Thymus (tissue), 14 donors: ENCODE data around the gene SRD5A1. TPM values are rescaled to one million over a fixed set of nuclear protein-coding genes. Genes with fewer than 3 reads are reported as not detected.

Source experiments
- DNase-seq, 9 donors: peaks; one replicate each; pipeline ENCODE4 v3.0.0-alpha.2; 2013; ENCODE audit warnings: low spot score in 9 of 9, low read depth in 6 of 9, missing footprints in 1 of 9
- H3K27ac ChIP-seq, 2 donors: one replicate each; pipeline ENCODE4 v1.5.1; 2013; ENCODE audit warnings: control low read depth in 1 of 2, low read depth in 1 of 2, low read length in 1 of 2, mild to moderate bottlenecking in 1 of 2, moderate library complexity in 1 of 2
- H3K27me3 ChIP-seq, 2 donors: one replicate each; pipeline ENCODE4 v1.5.1; 2013; ENCODE audit warnings: low read length in 1 of 2; ENCODE audit not compliant: control insufficient read depth in 2 of 2, insufficient read depth in 1 of 2
- H3K36me3 ChIP-seq, 2 donors: one replicate each; pipeline ENCODE4 v1.5.1; 2013; ENCODE audit warnings: low read length in 1 of 2, mild to moderate bottlenecking in 1 of 2, moderate library complexity in 1 of 2; ENCODE audit not compliant: control insufficient read depth in 2 of 2, insufficient read depth in 2 of 2
- H3K4me1 ChIP-seq, 2 donors: one replicate each; pipeline ENCODE4 v1.5.1; 2013; ENCODE audit warnings: low read length in 2 of 2; ENCODE audit not compliant: control insufficient read depth in 2 of 2, insufficient read depth in 2 of 2
- H3K4me3 ChIP-seq, 2 donors: one replicate each; pipeline ENCODE4 v1.5.1; 2013; ENCODE audit warnings: low read length in 2 of 2, control low read depth in 1 of 2, mild to moderate bottlenecking in 1 of 2
- H3K9me3 ChIP-seq, 2 donors: one replicate each; pipeline ENCODE4 v1.5.1; 2013; ENCODE audit warnings: low read length in 1 of 2, mild to moderate bottlenecking in 1 of 2; ENCODE audit not compliant: control insufficient read depth in 2 of 2, insufficient read depth in 1 of 2
- WGBS: extraction: QIAGEN DNeasy Blood & Tissue Kit; methylation state at CpG from one replicate; pipeline ENCODE4 v1.1.7; 2013; 5-methylcytosine and 5-hydroxymethylcytosine counted together
- long read RNA-seq, 10 donors: transcript quantifications; one replicate each; lab custom pipeline, GENCODE V29; 2026
- polyA plus RNA-seq: library from polyadenylated mRNA; stranded (reverse); fragments of 200-250 nt; gene quantifications from one replicate; pipeline ENCODE4 v1.2.3, GENCODE V29; 2013
- total RNA-seq: library from RNA; stranded (reverse); fragments of 120-200 nt; gene quantifications from one replicate; pipeline ENCODE4 v1.2.4, GENCODE V29; 2013
- donor health status: healthy.

The SRD5A1 gene, protein sequence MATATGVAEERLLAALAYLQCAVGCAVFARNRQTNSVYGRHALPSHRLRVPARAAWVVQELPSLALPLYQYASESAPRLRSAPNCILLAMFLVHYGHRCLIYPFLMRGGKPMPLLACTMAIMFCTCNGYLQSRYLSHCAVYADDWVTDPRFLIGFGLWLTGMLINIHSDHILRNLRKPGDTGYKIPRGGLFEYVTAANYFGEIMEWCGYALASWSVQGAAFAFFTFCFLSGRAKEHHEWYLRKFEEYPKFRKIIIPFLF
- total RNA-seq (6.9 TPM), polyA plus RNA-seq (10.2 TPM)
- long read RNA-seq, donor 1, full-length matches to known transcripts, result 2 of 2 reads
- long read RNA-seq, donor 1, partial matches to known transcripts, result 0 of 2 reads
- long read RNA-seq, donor 1, other reads (novel, unspliced or antisense), result 0 of 2 reads
- long read RNA-seq, donor 2, result 0 reads
- long read RNA-seq, donor 3, full-length matches to known transcripts, result 2 of 2 reads
- long read RNA-seq, donor 3, partial matches to known transcripts, result 0 of 2 reads
- long read RNA-seq, donor 3, other reads (novel, unspliced or antisense), result 0 of 2 reads
- long read RNA-seq, donor 4, full-length matches to known transcripts, result 4 of 4 reads
- long read RNA-seq, donor 4, partial matches to known transcripts, result 0 of 4 reads
- long read RNA-seq, donor 4, other reads (novel, unspliced or antisense), result 0 of 4 reads
- long read RNA-seq, donor 5, full-length matches to known transcripts, result 5 of 5 reads
- long read RNA-seq, donor 5, partial matches to known transcripts, result 0 of 5 reads
- long read RNA-seq, donor 5, other reads (novel, unspliced or antisense), result 0 of 5 reads
- long read RNA-seq, donor 6, full-length matches to known transcripts, result 1 of 1 reads
- long read RNA-seq, donor 6, partial matches to known transcripts, result 0 of 1 reads
- long read RNA-seq, donor 6, other reads (novel, unspliced or antisense), result 0 of 1 reads
- long read RNA-seq, donor 7, full-length matches to known transcripts, result 1 of 6 reads
- long read RNA-seq, donor 7, partial matches to known transcripts, result 5 of 6 reads
- long read RNA-seq, donor 7, other reads (novel, unspliced or antisense), result 0 of 6 reads
- long read RNA-seq, donor 8, full-length matches to known transcripts, result 4 of 4 reads
- long read RNA-seq, donor 8, partial matches to known transcripts, result 0 of 4 reads
- long read RNA-seq, donor 8, other reads (novel, unspliced or antisense), result 0 of 4 reads
- long read RNA-seq, donor 9, full-length matches to known transcripts, result 2 of 2 reads
- long read RNA-seq, donor 9, partial matches to known transcripts, result 0 of 2 reads
- long read RNA-seq, donor 9, other reads (novel, unspliced or antisense), result 0 of 2 reads
- long read RNA-seq, donor 10, full-length matches to known transcripts, result 4 of 4 reads
- long read RNA-seq, donor 10, partial matches to known transcripts, result 0 of 4 reads
- long read RNA-seq, donor 10, other reads (novel, unspliced or antisense), result 0 of 4 reads

DNA sequence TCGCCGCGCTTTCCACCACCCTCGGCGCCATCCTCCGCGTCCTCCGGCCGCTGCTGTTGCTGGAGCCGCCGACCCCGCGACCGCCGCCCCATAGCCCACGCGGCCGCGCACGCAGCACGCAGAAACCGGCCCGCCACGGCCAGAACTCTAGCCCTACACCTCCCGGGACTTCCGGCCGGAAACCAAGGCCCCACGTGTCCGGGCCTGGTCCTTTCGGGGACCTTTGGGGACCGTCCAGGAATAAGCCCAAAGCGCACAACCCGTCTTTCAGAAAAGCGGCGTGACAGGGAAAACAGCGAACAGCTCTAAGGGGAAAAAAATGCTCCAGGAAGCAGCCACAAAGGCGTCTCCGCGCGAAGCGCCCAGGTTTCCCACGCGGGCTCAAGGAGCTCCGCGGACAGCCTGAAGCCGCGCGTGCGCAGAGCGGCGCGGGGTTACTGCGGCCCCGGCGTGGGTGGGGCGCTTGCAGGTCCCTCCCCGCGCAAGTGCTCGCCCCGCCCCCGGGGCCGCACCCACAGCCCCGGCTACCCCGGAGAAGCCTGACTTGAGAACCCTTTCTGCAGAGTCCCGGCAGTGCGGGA lies at the start of gene SRD5A1, which contains the start of gene NSUN2:
Gene SRD5A1, plus strand, starts transcription at position 553 of the 581 bp plus-strand sequence. CDS start 137 bp downstream, outside the sequence.
Gene NSUN2, minus strand, starts transcription at position 157 of the 581 bp plus-strand sequence. Its CDS starts 65 bp downstream, at position 92.
- WGBS, result under 1% methylated on average over 66 of the region's 66 CpGs
- peak; percentile 80 to 97 (median 89) for DNase-seq
- peaks cover 11 to 21% of the 10 kb centered on the region in 2 donors for H3K4me1 ChIP-seq
- peak within 1 kb of the TSS; percentile 86 to 91 for H3K27ac ChIP-seq
- H3K27me3 ChIP-seq, result peaks cover 0 to 10% of the 10 kb centered on the region in 2 donors
- H3K9me3 ChIP-seq, result no peaks in the 10 kb centered on the region
- peak within 1 kb of the TSS; percentile 81 to 86 for H3K4me3 ChIP-seq
- H3K36me3 ChIP-seq, result peaks cover 14 to 18% of the 10 kb centered on the region in 2 donors

DNA sequence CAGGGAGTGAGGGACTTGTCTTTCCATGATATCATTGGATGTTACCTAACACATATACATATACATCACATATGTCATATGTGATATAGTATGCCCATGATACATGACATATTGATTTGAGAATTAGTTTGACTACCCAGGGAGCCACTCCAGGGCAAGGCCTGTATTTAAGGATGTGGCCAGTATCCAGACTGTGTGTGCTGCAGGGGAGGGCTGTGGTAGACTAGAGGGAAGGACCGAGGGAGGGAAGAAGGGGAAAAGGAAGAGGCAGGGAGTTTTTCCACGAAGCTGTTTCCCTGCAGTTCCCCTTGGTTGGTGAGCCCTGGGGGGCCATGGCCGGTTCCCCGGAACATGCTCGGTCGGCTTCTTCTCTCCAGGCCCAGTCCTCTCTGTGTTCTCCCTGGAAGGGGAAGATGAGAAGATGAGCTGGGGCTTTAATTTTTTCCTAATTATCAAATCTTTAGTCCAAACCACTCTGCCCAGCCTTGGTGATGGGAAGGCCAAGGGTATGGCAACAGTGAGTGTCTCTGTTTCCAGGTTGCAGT lies 49.1 kb upstream of the SRD5A1 start:
- Histone ChIP-seq H3K27ac (no peak overlapping the region), H3K27me3 (peaks cover 31 to 62% of the 10 kb centered on the region in 2 donors), H3K36me3 (no peaks in the 10 kb centered on the region), H3K9me3 (peaks cover 0 to 1% of the 10 kb centered on the region in 2 donors), H3K4me3 (no peak overlapping the region), H3K4me1 (peaks cover 0 to 3% of the 10 kb centered on the region in 2 donors)
- WGBS, result 72% methylated on average over 6 of the region's 6 CpGs
- DNase-seq, result no peak

DNA sequence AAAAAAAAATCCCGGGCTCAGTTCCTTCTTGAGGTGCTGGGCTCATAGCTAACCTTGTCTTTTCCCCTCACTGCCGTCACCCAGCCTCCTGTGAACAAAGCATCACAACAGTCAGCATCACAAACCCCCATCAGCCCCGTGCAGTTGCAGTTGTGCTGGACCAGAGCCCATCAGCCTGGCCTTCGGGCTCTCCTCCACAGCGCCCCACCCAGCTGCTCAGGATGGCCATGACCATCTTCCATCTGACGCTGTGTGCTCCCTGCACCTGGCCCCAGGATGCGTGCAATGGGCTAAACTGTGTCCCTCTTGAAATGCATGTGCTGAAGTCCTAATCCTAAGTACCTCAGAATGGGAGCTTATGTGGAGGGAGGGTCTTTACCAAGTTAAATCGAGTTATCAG lies 48.5 kb upstream of the SRD5A1 start:
- WGBS, result 94% methylated on average over 8 of the region's 8 CpGs
- peaks cover 0 to 3% of the 10 kb centered on the region in 2 donors for H3K4me1 ChIP-seq
- H3K9me3 ChIP-seq, result peaks cover 0 to 1% of the 10 kb centered on the region in 2 donors
- no peak for DNase-seq
- peaks cover 31 to 58% of the 10 kb centered on the region in 2 donors for H3K27me3 ChIP-seq
- no peak overlapping the region for H3K4me3 ChIP-seq
- H3K27ac ChIP-seq, result no peak overlapping the region
- H3K36me3 ChIP-seq, result no peaks in the 10 kb centered on the region

DNA sequence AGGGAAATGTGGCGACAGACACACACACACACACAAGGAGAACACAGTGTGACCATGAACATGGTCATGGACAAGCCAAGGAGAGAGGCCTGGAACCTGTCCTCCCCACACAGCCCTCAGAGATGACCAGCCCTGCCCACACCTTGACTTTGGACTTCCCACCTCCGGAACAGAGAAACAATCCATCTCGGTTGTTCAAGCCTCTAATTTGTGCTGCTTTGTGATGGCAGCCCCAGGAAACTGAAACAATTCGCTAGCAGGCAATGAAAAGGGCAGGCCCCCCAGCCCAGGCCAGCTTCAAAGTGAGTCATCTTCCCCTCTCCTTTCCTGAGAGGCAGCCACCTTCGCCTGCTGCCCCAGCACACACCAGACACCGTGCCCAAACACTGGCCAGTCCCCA lies 48.1 kb upstream of the SRD5A1 start:
- no peak overlapping the region for H3K4me3 ChIP-seq
- no peak overlapping the region for H3K27ac ChIP-seq
- whole genome bisulfite sequencing, result 71% methylated on average over 6 of the region's 6 CpGs
- peaks cover 0 to 1% of the 10 kb centered on the region in 2 donors for H3K9me3 ChIP-seq
- no peaks in the 10 kb centered on the region for H3K36me3 ChIP-seq
- DNase-seq, result no peak
- H3K4me1 ChIP-seq, result peaks cover 0 to 3% of the 10 kb centered on the region in 2 donors
- peaks cover 31 to 57% of the 10 kb centered on the region in 2 donors for H3K27me3 ChIP-seq

DNA sequence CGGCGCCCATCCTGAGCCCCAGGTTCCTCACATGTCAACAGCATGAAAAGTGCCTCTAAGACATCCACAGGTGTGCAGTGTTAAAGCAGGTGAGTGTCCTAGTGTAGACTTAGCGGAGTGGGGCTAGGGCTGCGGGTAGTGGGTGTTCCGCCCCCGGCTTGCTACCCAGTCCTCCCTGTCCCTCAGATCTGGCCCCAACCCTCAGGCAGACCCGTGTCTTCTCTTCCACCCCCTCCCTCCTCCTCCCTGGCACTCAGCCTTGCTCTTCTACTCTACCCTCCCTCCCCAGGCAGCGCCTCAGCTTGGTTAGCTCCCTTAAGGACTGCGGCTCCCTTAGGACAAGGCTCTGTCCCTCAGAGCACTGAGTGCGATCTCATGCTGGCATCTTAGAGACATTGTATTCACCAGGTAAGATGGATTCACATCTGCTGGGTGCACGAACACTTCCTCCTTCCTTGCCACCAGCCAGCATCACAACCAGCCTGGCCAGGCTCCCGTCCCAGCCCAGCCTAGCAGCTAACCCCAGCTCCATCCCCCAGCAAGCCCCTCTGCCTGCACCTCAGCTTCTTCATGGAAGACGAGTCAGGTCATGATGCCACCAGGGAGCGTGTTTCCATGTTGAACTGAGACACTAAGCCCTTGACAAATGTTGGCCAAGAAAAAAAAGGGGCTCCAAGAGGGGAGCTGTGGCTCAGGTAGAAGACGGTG lies 47.1 kb upstream of the SRD5A1 start:
- Histone ChIP-seq H3K4me3 (no peak overlapping the region), H3K4me1 (peaks cover 0 to 3% of the 10 kb centered on the region in 2 donors), H3K27me3 (peaks cover 31 to 56% of the 10 kb centered on the region in 2 donors), H3K27ac (no peak overlapping the region), H3K36me3 (no peaks in the 10 kb centered on the region), H3K9me3 (peaks cover 0 to 1% of the 10 kb centered on the region in 2 donors)
- DNase-seq, result no peak
- 89% methylated on average over 15 of the region's 15 CpGs for whole genome bisulfite sequencing

DNA sequence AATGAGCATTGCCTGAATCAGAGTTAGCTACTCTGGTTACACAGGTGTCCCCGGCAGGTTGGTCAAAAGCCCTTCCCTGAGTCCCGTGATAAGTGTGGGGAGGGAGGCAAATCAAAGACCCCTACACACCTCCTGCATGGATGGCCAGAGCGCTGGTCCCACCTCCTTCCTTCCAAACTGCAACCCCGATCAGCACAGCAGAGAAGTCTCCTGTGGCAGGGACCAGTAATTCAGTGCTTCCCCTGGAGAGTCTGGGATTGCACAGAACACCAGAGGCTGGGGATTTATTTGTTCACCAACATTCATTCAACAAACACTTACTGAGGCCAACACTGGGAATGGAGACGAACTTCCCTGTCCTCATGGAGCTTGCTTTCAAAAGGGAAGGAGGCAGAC lies 46.6 kb upstream of the SRD5A1 start:
- Histone ChIP-seq H3K27ac (no peak overlapping the region), H3K4me3 (no peak overlapping the region), H3K4me1 (peaks cover 0 to 3% of the 10 kb centered on the region in 2 donors), H3K9me3 (peaks cover 0 to 1% of the 10 kb centered on the region in 2 donors), H3K36me3 (no peaks in the 10 kb centered on the region), H3K27me3 (peaks cover 28 to 50% of the 10 kb centered on the region in 2 donors)
- DNase-seq, result no peak
- WGBS, result 90% methylated on average over 5 of the region's 5 CpGs

DNA sequence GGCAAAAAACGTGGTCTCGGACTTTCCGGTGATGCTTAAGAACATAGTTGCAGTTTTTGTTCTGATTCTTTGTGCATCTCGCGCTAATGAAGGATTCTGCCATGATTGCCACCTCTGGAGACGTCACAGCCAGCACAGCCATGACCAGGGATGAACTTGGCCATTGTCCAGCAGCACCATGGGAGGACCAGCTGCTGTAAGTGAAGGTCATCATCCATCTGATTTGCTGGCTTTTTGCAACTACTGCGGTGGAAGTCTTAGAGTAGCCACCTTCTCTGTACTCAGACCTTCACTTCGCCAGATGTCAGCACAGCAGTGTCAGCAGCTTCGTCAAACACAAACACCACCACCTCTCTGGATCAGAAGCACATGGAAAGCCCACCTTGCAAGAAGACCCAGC lies 46.1 kb upstream of the SRD5A1 start:
- no peak overlapping the region for H3K27ac ChIP-seq
- H3K4me1 ChIP-seq, result peaks cover 0 to 3% of the 10 kb centered on the region in 2 donors
- H3K4me3 ChIP-seq, result no peak overlapping the region
- peaks cover 22 to 45% of the 10 kb centered on the region in 2 donors for H3K27me3 ChIP-seq
- DNase-seq, result no peak
- H3K9me3 ChIP-seq, result peaks cover 0 to 1% of the 10 kb centered on the region in 2 donors
- 94% methylated on average over 9 of the region's 9 CpGs for WGBS
- H3K36me3 ChIP-seq, result no peaks in the 10 kb centered on the region
